GM23338 (cell line): ENCODE data around the gene VAX1. TPM values are rescaled to one million over a fixed set of nuclear protein-coding genes. Genes with fewer than 3 reads are reported as not detected.

Source experiments
- ATAC-seq: fragments of 200-7000 bp; cut with Tn5 transposase; 3 replicates; pipeline ENCODE4 v1.9.1; 2020
- DNase-seq: peaks from one replicate; pipeline ENCODE4 v3.0.0-alpha.2; 2015; ENCODE audit warnings: low spot score
- H2AFZ ChIP-seq: fragments of 200-600 bp; sonication (generic); 2 replicates; pipeline ENCODE4 v1.8.0; 2016; ENCODE audit warnings: antibody characterized with exemption, mild to moderate bottlenecking, moderate library complexity
- H3F3A ChIP-seq: fragments of 200-600 bp; sonication (generic); replicated peaks from 2 replicates; pipeline ENCODE4 v1.8.0; 2017; ENCODE audit warnings: antibody characterized with exemption, mixed run types, low read depth
- H3K27ac ChIP-seq: fragments of 200-600 bp; sonication (generic); 2 replicates; pipeline ENCODE4 v1.6.1; 2016; ENCODE audit warnings: low read depth
- H3K27me3 ChIP-seq: fragments of 200-600 bp; sonication (generic); 2 replicates; pipeline ENCODE4 v1.8.0; 2016; ENCODE audit warnings: mild to moderate bottlenecking, mixed run types, moderate library complexity; ENCODE audit not compliant: insufficient read depth
- H3K36me3 ChIP-seq: fragments of 200-600 bp; sonication (generic); 2 replicates; pipeline ENCODE4 v1.8.0; 2016; ENCODE audit warnings: mild to moderate bottlenecking; ENCODE audit not compliant: insufficient read depth
- H3K4me1 ChIP-seq: fragments of 200-600 bp; sonication (generic); 2 replicates; pipeline ENCODE4 v1.8.0; 2016; ENCODE audit warnings: mild to moderate bottlenecking, moderate library complexity; ENCODE audit not compliant: insufficient read depth
- H3K4me2 ChIP-seq: fragments of 200-600 bp; sonication (generic); 2 replicates; pipeline ENCODE4 v1.7.1; 2017; ENCODE audit warnings: mixed run types
- H3K4me3 ChIP-seq: fragments of 200-600 bp; sonication (generic); 2 replicates; pipeline ENCODE4 v1.6.1; 2016; ENCODE audit warnings: mixed run types
- H3K79me2 ChIP-seq: fragments of 200-600 bp; sonication (generic); replicated peaks from 2 replicates; pipeline ENCODE4 v1.8.0; 2017; ENCODE audit warnings: mild to moderate bottlenecking; ENCODE audit not compliant: insufficient read depth
- H3K9me2 ChIP-seq: fragments of 200-600 bp; sonication (generic); 2 replicates; pipeline ENCODE4 v1.8.0; 2017; ENCODE audit not compliant: insufficient read depth
- H4K20me1 ChIP-seq: fragments of 200-600 bp; sonication (generic); replicated peaks from 2 replicates; pipeline ENCODE4 v1.8.0; 2017; ENCODE audit warnings: mild to moderate bottlenecking; ENCODE audit not compliant: insufficient read depth
- H3K27ac Mint-ChIP-seq: 2 replicates; pipeline ENCODE4 v1.8.0; 2020; ENCODE audit warnings: inconsistent platforms, mild to moderate bottlenecking, moderate library complexity, mixed read lengths
- H3K27me3 Mint-ChIP-seq: 3 replicates; pipeline ENCODE4 v1.8.0; 2022; ENCODE audit warnings: low read depth, mild to moderate bottlenecking, moderate library complexity, mixed read lengths, inconsistent platforms; ENCODE audit not compliant: insufficient read depth, poor library complexity
- H3K36me3 Mint-ChIP-seq: 3 replicates; pipeline ENCODE4 v1.8.0; 2021; ENCODE audit warnings: low read depth, mild to moderate bottlenecking, inconsistent platforms, moderate library complexity, mixed read lengths
- H3K4me1 Mint-ChIP-seq: 3 replicates; pipeline ENCODE4 v1.8.0; 2020; ENCODE audit warnings: mild to moderate bottlenecking, inconsistent platforms, mixed read lengths
- H3K4me3 Mint-ChIP-seq: 3 replicates; pipeline ENCODE4 v1.8.0; 2021; ENCODE audit warnings: moderate library complexity, mild to moderate bottlenecking, inconsistent platforms, mixed read lengths
- H3K9me3 Mint-ChIP-seq: 3 replicates; pipeline ENCODE4 v1.8.0; 2020; ENCODE audit warnings: moderate library complexity, mild to moderate bottlenecking, inconsistent platforms, mixed read lengths
- ETS1 ChIP-seq: IDR thresholded peaks from 2 replicates; pipeline ENCODE4 v1.6.1; 2016; ENCODE audit warnings: antibody characterized with exemption
- EZH2 ChIP-seq: fragments of 200-600 bp; sonication (generic); IDR thresholded peaks from one replicate; pipeline ENCODE4 v1.8.0; 2017; ENCODE audit warnings: antibody characterized with exemption, mild to moderate bottlenecking, low read depth; ENCODE audit not compliant: unreplicated experiment
- ZNF114 ChIP-seq: fragments of 250-450 bp; sonication (Bioruptor Pico); IDR thresholded peaks from 2 replicates; pipeline ENCODE4 v1.5.0; 2020; ENCODE audit warnings: mild to moderate bottlenecking, moderate library complexity
- polyA plus RNA-seq: library from polyadenylated mRNA; unstranded; fragments of >200 nt; fragmentation: Nextera tagmentation; extraction: Ambion mirVana; gene quantifications from 2 replicates; pipeline ENCODE4 v1.2.1, GENCODE V29; 2016
- total RNA-seq: library from RNA; depleted of rRNA; stranded (reverse); fragments of >200 nt; shearing (Covaris generic); gene quantifications from 2 replicates; pipeline ENCODE4 v1.2.3, GENCODE V29; 2014
- TF ChIP-seq, protein P1 (sequence below): fragments of 250-450 bp; sonication (Bioruptor Pico); IDR thresholded peaks from 2 replicates; pipeline ENCODE4 v1.5.0; 2020; ENCODE audit warnings: mild to moderate bottlenecking, moderate library complexity

Gene VAX1
- total and polyA plus RNA-seq, 2 experiments from 2014 or later: not detected

DNA sequence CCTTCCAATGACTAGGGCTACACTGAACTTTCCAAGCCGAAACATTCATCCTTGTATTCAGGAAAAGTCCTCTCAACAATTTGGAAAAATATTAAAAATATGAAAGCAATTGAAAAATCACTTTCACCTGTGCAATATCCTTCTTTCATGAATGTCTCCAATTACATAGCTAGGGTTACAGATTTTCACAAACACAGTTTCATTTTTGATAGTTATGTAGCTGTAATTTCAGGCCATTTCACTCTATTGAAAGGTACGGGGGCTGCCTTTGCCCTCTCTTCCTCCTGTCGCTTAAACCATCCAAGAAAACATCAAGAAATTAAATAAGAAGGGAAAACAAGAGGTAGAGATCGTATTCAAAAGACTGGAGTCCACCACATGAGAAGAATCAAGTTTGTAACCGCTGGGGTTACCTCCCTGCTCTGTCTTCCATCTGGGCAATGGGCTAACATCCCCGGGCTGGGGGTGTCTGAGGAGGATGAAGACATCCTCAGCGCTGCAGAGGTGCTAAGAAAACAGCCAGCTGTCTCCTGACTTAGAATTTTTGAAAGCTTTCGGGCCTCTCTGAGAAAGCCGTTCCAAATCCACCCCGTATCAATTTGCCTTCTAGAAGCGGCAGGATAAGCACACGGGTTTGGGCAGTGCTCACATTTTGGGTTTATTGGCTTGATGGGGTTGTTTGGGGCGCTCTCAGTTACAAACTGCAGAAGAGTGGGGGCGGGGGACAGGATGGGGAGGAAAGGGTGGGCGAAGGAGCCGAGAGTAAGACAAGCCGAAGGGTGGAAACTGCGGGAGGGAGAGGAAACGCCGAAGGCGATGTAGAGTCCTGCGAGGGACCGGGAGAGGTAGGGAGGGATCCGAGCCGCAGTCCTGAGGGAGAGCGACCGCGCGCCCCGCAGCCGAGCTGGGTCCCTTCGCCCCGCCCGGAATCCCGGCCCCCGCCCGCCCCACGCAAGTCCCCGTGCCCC, 24.3 kb upstream of the VAX1 start:
- H3K36me3 Mint-ChIP-seq: no peaks in the 10 kb centered on the region
- H3K9me3 Mint-ChIP-seq: no peaks in the 10 kb centered on the region; the same call in 2 of the 3 replicates
- H3K27ac Mint-ChIP-seq: no peak overlapping the region
- Histone ChIP-seq H2AFZ (no peak overlapping the region), H3K4me3 (peak overlapping the region; percentile 54), H3K27ac (no peak overlapping the region), H3K36me3 (no peaks in the 10 kb centered on the region), H3F3A (0 out of 2 replicates have a peak, but pooled peaks cover 6% of the 10 kb centered on the region), H3K27me3 (peaks cover 96% of the 10 kb centered on the region), H3K9me2 (no peaks in the 10 kb centered on the region), H3K79me2 (no peaks in the 10 kb centered on the region), H4K20me1 (peaks cover 5% of the 10 kb centered on the region; the same call in 1 of the 2 replicates), H3K4me1 (peaks cover 55% of the 10 kb centered on the region), H3K4me2 (peak overlapping the region; percentile 78)
- peak overlapping the region; percentile 68 for H3K4me3 Mint-ChIP-seq
- DNase-seq: peak; percentile 81
- TF ChIP-seq ZNF114 (no peak), ETS1 (peak; percentile 19; the same call in 1 of the 2 replicates), EZH2 (peak; percentile 88)
- peaks cover 62% of the 10 kb centered on the region for H3K4me1 Mint-ChIP-seq
- H3K27me3 Mint-ChIP-seq: peaks cover 96% of the 10 kb centered on the region
- peak; percentile 50 for ATAC-seq

DNA sequence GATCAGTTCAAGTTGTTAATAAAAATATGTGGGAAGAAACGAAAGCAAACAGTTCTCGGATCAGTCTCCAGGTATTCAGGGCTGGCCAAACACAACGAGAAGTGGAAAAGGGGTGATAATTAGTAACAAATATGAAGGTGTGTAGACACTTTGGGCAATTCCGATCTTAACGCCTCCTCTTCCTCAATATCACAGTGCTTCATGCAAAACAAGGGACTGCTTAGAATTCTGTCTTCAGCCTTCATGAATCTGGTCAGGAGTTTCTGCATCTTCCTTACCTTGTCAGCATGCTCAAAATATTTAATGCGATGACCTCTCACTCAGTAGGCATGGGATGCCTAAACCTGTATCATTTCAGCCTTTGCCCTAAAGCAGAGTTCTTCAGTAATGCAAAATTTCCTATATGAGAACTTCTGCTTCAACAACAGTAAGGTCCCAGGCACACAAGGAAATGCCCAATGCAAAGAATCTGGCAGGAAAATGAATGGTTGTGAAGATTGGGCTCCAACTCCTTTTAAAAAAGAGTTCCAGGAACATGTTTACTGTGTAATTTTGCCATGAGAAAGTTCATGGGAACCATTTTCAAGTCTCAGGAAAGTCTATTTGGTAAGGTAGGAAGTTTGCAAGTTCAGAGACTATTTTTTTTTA, 23.4 kb upstream of the VAX1 start:
- H3K4me1 ChIP-seq: peaks cover 55% of the 10 kb centered on the region
- H4K20me1 ChIP-seq: no peaks in the 10 kb centered on the region; the same call in 1 of the 2 replicates
- Mint-ChIP-seq H3K4me1 (peaks cover 57% of the 10 kb centered on the region), H3K27ac (no peak overlapping the region), H3K4me3 (no peak overlapping the region), H3K9me3 (no peaks in the 10 kb centered on the region; the same call in 2 of the 3 replicates), H3K36me3 (no peaks in the 10 kb centered on the region), H3K27me3 (peaks cover 96% of the 10 kb centered on the region)
- no peak overlapping the region for H3K4me3 ChIP-seq
- H3K27me3 ChIP-seq: peaks cover 96% of the 10 kb centered on the region
- no peak overlapping the region for H3K27ac ChIP-seq
- no peaks in the 10 kb centered on the region for H3K79me2 ChIP-seq
- H2AFZ ChIP-seq: no peak overlapping the region
- DNase-seq (no peak), ATAC-seq (no peak)
- H3F3A ChIP-seq: 0 out of 2 replicates have a peak, but pooled peaks cover 6% of the 10 kb centered on the region
- TF ChIP-seq ETS1 (no peak), EZH2 (peak; percentile 39)
- no peaks in the 10 kb centered on the region for H3K36me3 ChIP-seq
- peak overlapping the region; percentile 78 for H3K4me2 ChIP-seq
- no peaks in the 10 kb centered on the region for H3K9me2 ChIP-seq

- no peaks in the 10 kb centered on the region; the same call in 2 of the 3 replicates for H3K9me3 Mint-ChIP-seq
- Histone ChIP-seq H3K27me3 (peaks cover 96% of the 10 kb centered on the region), H3K4me3 (peak overlapping the region; percentile 17; the same call in 1 of the 2 replicates), H3K36me3 (no peaks in the 10 kb centered on the region), H3K79me2 (no peaks in the 10 kb centered on the region), H3K4me1 (peaks cover 55% of the 10 kb centered on the region), H3K4me2 (peak overlapping the region; percentile 46), H3K9me2 (no peaks in the 10 kb centered on the region), H3K27ac (no peak overlapping the region), H4K20me1 (no peaks in the 10 kb centered on the region; the same call in 1 of the 2 replicates), H2AFZ (no peak overlapping the region), H3F3A (0 out of 2 replicates have a peak, but pooled peaks cover 5% of the 10 kb centered on the region)
- no peak for DNase-seq
- H3K27ac Mint-ChIP-seq: no peak overlapping the region
- ATAC-seq: no peak
- H3K4me3 Mint-ChIP-seq: peak overlapping the region; percentile 42; the same call in 2 of the 3 replicates
- H3K36me3 Mint-ChIP-seq: no peaks in the 10 kb centered on the region
- peaks cover 96% of the 10 kb centered on the region for H3K27me3 Mint-ChIP-seq
- peaks cover 54% of the 10 kb centered on the region for H3K4me1 Mint-ChIP-seq
- TF ChIP-seq, protein P1, sequence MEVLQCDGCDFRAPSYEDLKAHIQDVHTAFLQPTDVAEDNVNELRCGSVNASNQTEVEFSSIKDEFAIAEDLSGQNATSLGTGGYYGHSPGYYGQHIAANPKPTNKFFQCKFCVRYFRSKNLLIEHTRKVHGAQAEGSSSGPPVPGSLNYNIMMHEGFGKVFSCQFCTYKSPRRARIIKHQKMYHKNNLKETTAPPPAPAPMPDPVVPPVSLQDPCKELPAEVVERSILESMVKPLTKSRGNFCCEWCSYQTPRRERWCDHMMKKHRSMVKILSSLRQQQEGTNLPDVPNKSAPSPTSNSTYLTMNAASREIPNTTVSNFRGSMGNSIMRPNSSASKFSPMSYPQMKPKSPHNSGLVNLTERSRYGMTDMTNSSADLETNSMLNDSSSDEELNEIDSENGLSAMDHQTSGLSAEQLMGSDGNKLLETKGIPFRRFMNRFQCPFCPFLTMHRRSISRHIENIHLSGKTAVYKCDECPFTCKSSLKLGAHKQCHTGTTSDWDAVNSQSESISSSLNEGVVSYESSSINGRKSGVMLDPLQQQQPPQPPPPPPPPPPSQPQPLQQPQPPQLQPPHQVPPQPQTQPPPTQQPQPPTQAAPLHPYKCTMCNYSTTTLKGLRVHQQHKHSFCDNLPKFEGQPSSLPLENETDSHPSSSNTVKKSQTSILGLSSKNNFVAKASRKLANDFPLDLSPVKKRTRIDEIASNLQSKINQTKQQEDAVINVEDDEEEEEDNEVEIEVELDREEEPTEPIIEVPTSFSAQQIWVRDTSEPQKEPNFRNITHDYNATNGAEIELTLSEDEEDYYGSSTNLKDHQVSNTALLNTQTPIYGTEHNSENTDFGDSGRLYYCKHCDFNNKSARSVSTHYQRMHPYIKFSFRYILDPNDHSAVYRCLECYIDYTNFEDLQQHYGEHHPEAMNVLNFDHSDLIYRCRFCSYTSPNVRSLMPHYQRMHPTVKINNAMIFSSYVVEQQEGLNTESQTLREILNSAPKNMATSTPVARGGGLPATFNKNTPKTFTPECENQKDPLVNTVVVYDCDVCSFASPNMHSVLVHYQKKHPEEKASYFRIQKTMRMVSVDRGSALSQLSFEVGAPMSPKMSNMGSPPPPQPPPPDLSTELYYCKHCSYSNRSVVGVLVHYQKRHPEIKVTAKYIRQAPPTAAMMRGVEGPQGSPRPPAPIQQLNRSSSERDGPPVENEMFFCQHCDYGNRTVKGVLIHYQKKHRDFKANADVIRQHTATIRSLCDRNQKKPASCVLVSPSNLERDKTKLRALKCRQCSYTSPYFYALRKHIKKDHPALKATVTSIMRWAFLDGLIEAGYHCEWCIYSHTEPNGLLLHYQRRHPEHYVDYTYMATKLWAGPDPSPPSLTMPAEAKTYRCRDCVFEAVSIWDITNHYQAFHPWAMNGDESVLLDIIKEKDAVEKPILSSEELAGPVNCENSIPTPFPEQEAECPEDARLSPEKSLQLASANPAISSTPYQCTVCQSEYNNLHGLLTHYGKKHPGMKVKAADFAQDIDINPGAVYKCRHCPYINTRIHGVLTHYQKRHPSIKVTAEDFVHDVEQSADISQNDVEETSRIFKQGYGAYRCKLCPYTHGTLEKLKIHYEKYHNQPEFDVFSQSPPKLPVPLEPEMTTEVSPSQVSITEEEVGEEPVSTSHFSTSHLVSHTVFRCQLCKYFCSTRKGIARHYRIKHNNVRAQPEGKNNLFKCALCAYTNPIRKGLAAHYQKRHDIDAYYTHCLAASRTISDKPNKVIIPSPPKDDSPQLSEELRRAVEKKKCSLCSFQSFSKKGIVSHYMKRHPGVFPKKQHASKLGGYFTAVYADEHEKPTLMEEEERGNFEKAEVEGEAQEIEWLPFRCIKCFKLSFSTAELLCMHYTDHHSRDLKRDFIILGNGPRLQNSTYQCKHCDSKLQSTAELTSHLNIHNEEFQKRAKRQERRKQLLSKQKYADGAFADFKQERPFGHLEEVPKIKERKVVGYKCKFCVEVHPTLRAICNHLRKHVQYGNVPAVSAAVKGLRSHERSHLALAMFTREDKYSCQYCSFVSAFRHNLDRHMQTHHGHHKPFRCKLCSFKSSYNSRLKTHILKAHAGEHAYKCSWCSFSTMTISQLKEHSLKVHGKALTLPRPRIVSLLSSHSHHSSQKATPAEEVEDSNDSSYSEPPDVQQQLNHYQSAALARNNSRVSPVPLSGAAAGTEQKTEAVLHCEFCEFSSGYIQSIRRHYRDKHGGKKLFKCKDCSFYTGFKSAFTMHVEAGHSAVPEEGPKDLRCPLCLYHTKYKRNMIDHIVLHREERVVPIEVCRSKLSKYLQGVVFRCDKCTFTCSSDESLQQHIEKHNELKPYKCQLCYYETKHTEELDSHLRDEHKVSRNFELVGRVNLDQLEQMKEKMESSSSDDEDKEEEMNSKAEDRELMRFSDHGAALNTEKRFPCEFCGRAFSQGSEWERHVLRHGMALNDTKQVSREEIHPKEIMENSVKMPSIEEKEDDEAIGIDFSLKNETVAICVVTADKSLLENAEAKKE (CRISPR knock-in tag): no peak
Measured at GRCh38 chr10:117160567-117160966, 22.5 kb upstream of the VAX1 start.
